Measurements from ENCODE around the gene CEP97. TPM values are rescaled to one million over a fixed set of nuclear protein-coding genes. Genes with fewer than 3 reads are reported as not detected.

CEP97 gene
- polyA plus RNA-seq, 1 of the 3 experiments (the other 2 are of a cell fraction): 1.3 TPM

- POLR2A ChIA-PET: no interaction called here
These were observed 6.4 kb downstream of the CEP97 start for GRCh38 chr3:101730839-101731238.

GRCh38 chr3:101732240-101732641 is 7.8 kb downstream of the CEP97 start:
- Histone ChIP-seq H3K4me1 (ENCODE audit: control insufficient read depth in 1 of 2, insufficient read depth in 2 of 2, low read depth in 1 of 2, low read length in 1 of 2) (no peaks in the 10 kb centered on the region), H3F3A (replicated peaks; ENCODE audit: insufficient read depth) (no peaks in the 10 kb centered on the region), H3K9me2 (no peaks in the 10 kb centered on the region), H3K27ac (ENCODE audit: low read depth in 2 of 2, low read length in 1 of 2) (no peak overlapping the region), H3K4me2 (no peak overlapping the region), H3K4me3 (ENCODE audit: low read depth in 2 of 2, low read length in 1 of 2) (no peak overlapping the region), H3K79me2 (ENCODE audit: insufficient read depth) (peaks cover 15% of the 10 kb centered on the region), H3K36me3 (replicated peaks in 1 of 2; ENCODE audit: control insufficient read depth in 1 of 2, insufficient read depth in 2 of 2, low read length in 1 of 2) (peaks cover 66 to 76% of the 10 kb centered on the region in 2 experiments), H4K20me1 (ENCODE audit: insufficient read depth) (no peaks in the 10 kb centered on the region), H3K9me3 (no peaks in the 10 kb centered on the region), H3K27me3 (ENCODE audit: insufficient read depth) (no peaks in the 10 kb centered on the region), H2AFZ (ENCODE audit: low read depth) (no peak overlapping the region), H3K9ac (no peak overlapping the region)
- ChIA-PET POLR2A (no interaction called here), CTCF (no interaction called here)
- 95% methylated on average over 4 of the region's 4 CpGs for WGBS (ENCODE audit: low lambda C conversion rate)
- TF ChIP-seq FOSL2 (IDR thresholded peaks at IDR 0.05; ENCODE audit: borderline replicate concordance, low read depth) (no peak), POLR2AphosphoS5 (IDR thresholded peaks at IDR 0.05; ENCODE audit: low read depth, low read length) (no peak), SMC3 (IDR thresholded peaks at IDR 0.05; ENCODE audit: low read depth, low read length) (no peak), FOXM1 (IDR thresholded peaks at IDR 0.05; ENCODE audit: low read depth) (no peak), YY1 (IDR thresholded peaks at IDR 0.05; ENCODE audit: low read depth) (no peak), CTCF (IDR thresholded peaks at IDR 0.05) (no peak), ELF1 (IDR thresholded peaks at IDR 0.05) (no peak), RFX5 (IDR thresholded peaks at IDR 0.05; ENCODE audit: low read length) (no peak), ZBTB33 (IDR thresholded peaks at IDR 0.05; ENCODE audit: borderline replicate concordance, low read depth) (no peak), IRF3 (IDR thresholded peaks at IDR 0.05; ENCODE audit: low read depth, low read length) (no peak)
- no peak for DNase-seq

More at GRCh38 chr3:101730839-101731238, 6.4 kb downstream of the CEP97 start:
- no peak overlapping the region for H2AFZ ChIP-seq (ENCODE audit: low read depth)
- no peak overlapping the region for H3K4me2 ChIP-seq
- no peak overlapping the region for H3K9ac ChIP-seq
- CTCF ChIA-PET: interaction anchor here (1.0 kb wide), 1 partner anchor 23 kb away, joined by 3 read pairs; no protein-coding TSS in a partner anchor
- DNase-seq: no peak
- TF ChIP-seq USF1 (IDR thresholded peaks at IDR 0.05; ENCODE audit: borderline replicate concordance, low read depth) (no peak), GATA2 (CRISPR knock-in tag; IDR thresholded peaks at IDR 0.05) (no peak), TCF12 (IDR thresholded peaks at IDR 0.05) (no peak)
- H3K9me3 ChIP-seq: no peaks in the 10 kb centered on the region
- H3K36me3 ChIP-seq (replicated peaks in 1 of 2; ENCODE audit: control insufficient read depth in 1 of 2, insufficient read depth in 2 of 2, low read length in 1 of 2): peaks cover 61 to 62% of the 10 kb centered on the region in 2 experiments
- H3K79me2 ChIP-seq (ENCODE audit: insufficient read depth): peaks cover 29% of the 10 kb centered on the region
- no peaks in the 10 kb centered on the region for H3K9me2 ChIP-seq
- H3K27ac ChIP-seq (ENCODE audit: low read depth in 2 of 2, low read length in 1 of 2): no peak overlapping the region
- H3K4me1 ChIP-seq (ENCODE audit: control insufficient read depth in 1 of 2, insufficient read depth in 2 of 2, low read depth in 1 of 2, low read length in 1 of 2): peaks cover 0 to 3% of the 10 kb centered on the region in 2 experiments; a peak in 1 of 4 replicates
- H4K20me1 ChIP-seq (ENCODE audit: insufficient read depth): no peaks in the 10 kb centered on the region
- H3K4me3 ChIP-seq (ENCODE audit: low read depth in 2 of 2, low read length in 1 of 2): no peak overlapping the region
- H3K27me3 ChIP-seq (ENCODE audit: insufficient read depth): no peaks in the 10 kb centered on the region
- no peaks in the 10 kb centered on the region for H3F3A ChIP-seq (replicated peaks; ENCODE audit: insufficient read depth)
